Lower leg skin (tissue), 4 donors: ENCODE data around the gene BNIP3. TPM values are rescaled to one million over a fixed set of nuclear protein-coding genes. Genes with fewer than 3 reads are reported as not detected.

ENCODE experiments used
- DNase-seq, 2 donors: peaks; one replicate each; pipeline ENCODE4 v3.0.0-alpha.2; 2019; ENCODE audit warnings: low spot score in 2 of 2
- H3K4me3 ChIP-seq: fragments of 200-600 bp; sonication (generic); 2 replicates; pipeline ENCODE4 v1.5.1; 2017; ENCODE audit warnings: mild to moderate bottlenecking, low read depth; ENCODE audit not compliant: poor library complexity, severe bottlenecking
- CTCF ChIP-seq, 3 donors: fragments of 450-650 bp; IDR thresholded peaks; one replicate each; pipeline ENCODE4 v1.5.1; 2016; ENCODE audit warnings: antibody characterized with exemption in 3 of 3, mild to moderate bottlenecking in 3 of 3, moderate library complexity in 2 of 3
- POLR2A ChIP-seq, 2 donors: fragments of 450-650 bp; IDR thresholded peaks; one replicate each; pipeline ENCODE4 v1.6.1; 2016 to 2017; ENCODE audit warnings: antibody characterized with exemption in 2 of 2, mild to moderate bottlenecking in 1 of 2, moderate library complexity in 1 of 2
- WGBS, 2 donors: methylation state at CpG; one replicate each; pipeline ENCODE4 v1.1.5; 2018; 5-methylcytosine and 5-hydroxymethylcytosine counted together
- intact Hi-C: fragments of 100-400 bp; cut with DNase I; formaldehyde crosslinking; loops from one replicate; pipeline ENCODE4 v1.15.0; 2023; ENCODE audit warnings: low total_unique reads
- total RNA-seq, 4 donors: library from RNA; depleted of rRNA; stranded (reverse); fragments of >200 nt; gene quantifications; one replicate each; pipeline ENCODE4 v1.1.0, GENCODE V29; 2016

The BNIP3 gene
- total RNA-seq, 4 donors from 2014 or later, result 78.4 to 241 (median 168) TPM

DNA sequence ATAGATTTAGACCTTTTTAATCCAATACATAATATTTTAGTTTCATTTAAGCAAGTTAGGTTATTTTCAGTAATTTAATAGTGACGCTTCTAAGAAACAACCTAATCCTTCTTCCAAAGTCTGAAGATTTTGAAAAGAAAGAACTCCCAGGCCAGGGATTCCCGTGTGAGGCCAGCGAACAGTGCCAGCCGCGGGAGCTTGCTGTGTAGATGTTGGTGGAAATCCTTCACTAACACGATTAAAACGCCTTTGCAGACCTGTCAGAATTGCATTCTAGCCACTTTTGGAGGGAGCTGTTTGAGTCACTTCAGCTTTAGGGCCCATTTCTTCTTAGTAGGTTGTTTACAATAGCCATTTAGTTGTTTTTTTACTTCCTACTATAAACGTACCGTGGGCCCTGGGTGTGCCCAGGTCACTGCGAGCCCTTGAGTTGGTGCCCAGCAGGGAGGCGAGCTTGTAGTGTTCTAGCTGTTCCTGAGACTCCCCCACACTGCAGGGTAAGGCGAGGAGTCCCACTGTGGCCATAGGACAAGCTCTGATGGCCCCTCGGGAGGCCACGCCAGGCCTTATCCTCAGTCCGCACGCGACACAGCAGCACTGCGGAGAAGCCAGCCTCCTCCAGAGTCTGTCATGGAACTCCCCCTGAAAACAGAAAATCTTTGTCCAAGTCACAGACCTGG lies 48.6 kb downstream of the BNIP3 start:
- DNase-seq, result no peak
- no peak for TF ChIP-seq POLR2A (IDR thresholded peaks at IDR 0.05)
- TF ChIP-seq CTCF (IDR thresholded peaks at IDR 0.05), result no peak
- intact Hi-C loops, result no loop called here
- H3K4me3 ChIP-seq, result no peak overlapping the region
- 91 to 93% methylated on average over 18 of the region's 18 CpGs for WGBS, 2 donors

DNA sequence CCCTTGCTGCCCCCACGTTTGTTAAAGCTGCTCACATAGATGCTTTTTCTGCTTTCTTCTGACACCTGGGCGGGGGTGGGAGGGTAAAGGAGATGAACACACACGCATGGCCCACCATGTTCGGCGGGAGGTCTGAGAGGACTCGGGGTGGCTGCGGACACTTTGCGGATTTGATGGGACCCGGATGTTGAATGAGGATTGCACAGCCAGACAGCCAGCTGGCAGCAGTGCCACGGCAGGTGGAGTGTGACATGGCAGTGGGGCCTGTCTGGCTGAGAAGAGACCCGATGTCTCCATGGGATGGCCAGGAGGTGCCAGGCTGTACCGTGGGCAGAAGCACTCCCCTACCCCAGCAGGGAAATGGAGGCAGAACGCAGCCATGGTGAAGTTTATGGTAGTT lies 49.7 kb downstream of the BNIP3 start:
- no peak for DNase-seq
- TF ChIP-seq POLR2A (IDR thresholded peaks at IDR 0.05), result no peak
- no peak for TF ChIP-seq CTCF (IDR thresholded peaks at IDR 0.05)
- intact Hi-C loops, result no loop called here
- 93 to 97% methylated on average over 13 of the region's 13 CpGs for WGBS, 2 donors
- no peak overlapping the region for H3K4me3 ChIP-seq

- DNase-seq, result no peak
- WGBS, 2 donors, result 92 to 95% methylated on average over 16 of the region's 16 CpGs
- intact Hi-C loops, result no loop called here
- TF ChIP-seq POLR2A (IDR thresholded peaks at IDR 0.05), result no peak
- TF ChIP-seq CTCF (IDR thresholded peaks at IDR 0.05), result no peak
- H3K4me3 ChIP-seq, result no peak overlapping the region
Measured at GRCh38 chr10:131930586-131931330, 51.0 kb downstream of the BNIP3 start.

GRCh38 chr10:131930150-131930549 lies 51.6 kb downstream of the BNIP3 start:
- intact Hi-C loops, result no loop called here
- no peak for DNase-seq
- 85 to 86% methylated on average over 4 of the region's 4 CpGs for WGBS, 2 donors
- TF ChIP-seq CTCF (IDR thresholded peaks at IDR 0.05) (no peak), POLR2A (IDR thresholded peaks at IDR 0.05) (no peak)
- H3K4me3 ChIP-seq, result no peak overlapping the region

DNA sequence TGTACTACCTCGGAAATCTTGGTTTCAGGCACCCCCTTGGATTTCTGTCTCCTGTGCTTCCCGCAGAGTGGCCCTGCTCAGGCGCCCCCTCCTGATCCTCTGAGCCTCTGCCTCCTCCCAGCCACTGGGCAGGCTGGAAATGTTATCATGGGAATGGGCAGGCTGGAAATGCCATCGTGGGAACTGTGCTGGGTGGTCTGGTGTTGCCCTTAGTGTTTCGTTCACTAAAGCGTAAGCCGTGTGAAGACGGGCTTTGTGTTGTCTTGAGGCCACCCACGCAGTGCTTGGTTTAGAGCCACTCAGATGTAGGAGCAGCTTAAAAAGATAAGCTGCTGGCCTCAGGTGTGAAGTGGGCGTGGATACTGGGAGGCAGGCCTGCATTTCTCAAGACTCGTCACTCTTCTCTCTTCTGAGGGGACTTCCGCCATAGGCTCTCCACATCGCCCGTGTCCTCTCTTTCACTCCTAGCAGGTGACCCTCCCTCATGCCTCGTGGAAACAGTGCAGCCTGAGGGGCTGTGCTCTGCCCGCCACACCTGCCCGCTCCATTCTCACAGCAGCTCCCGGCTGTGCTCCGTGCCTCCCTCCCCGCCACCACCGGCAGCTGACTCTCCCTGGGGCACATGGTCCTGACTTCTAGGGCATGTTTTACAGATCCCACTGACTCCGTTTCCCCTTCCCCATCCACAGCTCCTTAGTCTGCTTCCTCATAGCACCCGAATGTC lies 52.4 kb downstream of the BNIP3 start:
- no peak for TF ChIP-seq POLR2A (IDR thresholded peaks at IDR 0.05)
- no peak for TF ChIP-seq CTCF (IDR thresholded peaks at IDR 0.05)
- intact Hi-C loops, result no loop called here

More for the DNA sequence above, 52.4 kb downstream of the BNIP3 start:
- H3K4me3 ChIP-seq, result no peak overlapping the region
- DNase-seq, result no peak
- 85% methylated on average over 23 of the region's 23 CpGs for WGBS, 2 donors
